GM21526 (cell line): Measurements from ENCODE around the gene EPN1.

ENCODE experiments used
- ATAC-seq: cut with Tn5 transposase; IDR thresholded peaks from one replicate; pipeline ENCODE4 v1.9.1; 2021; ENCODE audit warnings: moderate library complexity; ENCODE audit not compliant: unreplicated experiment, low FRiP score

EPN1 gene

DNA sequence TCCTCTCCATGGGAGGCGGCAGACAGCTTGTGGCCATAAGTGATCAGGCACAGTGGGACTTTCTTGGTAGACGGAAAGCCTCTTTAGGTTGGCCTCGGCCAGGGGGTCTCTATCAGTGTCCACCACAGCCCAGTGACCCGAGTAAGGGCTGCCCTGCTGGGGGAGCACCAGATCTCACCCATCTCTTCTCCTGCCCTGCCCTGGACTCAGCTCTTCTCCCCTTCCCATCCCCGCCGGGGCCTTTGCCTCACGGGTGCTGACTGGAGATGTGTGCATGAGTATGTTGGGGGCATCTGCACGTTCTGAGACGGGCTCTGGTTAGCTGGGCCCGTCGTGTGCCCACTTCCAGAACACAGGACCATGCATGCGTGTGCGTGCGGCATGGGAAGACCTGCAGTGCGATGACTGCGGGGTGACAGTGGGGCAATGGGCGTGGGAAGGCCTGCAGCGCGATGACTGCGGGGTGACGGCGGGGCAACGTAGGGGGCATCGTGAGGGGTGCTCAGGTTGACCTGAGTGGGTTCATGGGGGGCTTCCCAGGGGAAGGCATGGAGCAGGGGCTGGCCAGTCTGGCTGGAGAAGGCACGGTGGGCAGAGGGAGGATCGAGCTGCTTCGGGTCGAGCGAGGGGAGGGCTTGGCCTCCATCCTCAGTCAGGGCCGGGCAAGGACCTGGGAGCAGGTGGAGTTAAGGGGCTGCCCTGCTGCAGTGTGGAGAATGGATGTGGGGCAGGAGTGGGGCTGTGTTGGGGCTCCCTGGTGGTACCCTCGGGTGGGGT is 15.9 kb downstream of the EPN1 start:
- no peak for ATAC-seq

DNA sequence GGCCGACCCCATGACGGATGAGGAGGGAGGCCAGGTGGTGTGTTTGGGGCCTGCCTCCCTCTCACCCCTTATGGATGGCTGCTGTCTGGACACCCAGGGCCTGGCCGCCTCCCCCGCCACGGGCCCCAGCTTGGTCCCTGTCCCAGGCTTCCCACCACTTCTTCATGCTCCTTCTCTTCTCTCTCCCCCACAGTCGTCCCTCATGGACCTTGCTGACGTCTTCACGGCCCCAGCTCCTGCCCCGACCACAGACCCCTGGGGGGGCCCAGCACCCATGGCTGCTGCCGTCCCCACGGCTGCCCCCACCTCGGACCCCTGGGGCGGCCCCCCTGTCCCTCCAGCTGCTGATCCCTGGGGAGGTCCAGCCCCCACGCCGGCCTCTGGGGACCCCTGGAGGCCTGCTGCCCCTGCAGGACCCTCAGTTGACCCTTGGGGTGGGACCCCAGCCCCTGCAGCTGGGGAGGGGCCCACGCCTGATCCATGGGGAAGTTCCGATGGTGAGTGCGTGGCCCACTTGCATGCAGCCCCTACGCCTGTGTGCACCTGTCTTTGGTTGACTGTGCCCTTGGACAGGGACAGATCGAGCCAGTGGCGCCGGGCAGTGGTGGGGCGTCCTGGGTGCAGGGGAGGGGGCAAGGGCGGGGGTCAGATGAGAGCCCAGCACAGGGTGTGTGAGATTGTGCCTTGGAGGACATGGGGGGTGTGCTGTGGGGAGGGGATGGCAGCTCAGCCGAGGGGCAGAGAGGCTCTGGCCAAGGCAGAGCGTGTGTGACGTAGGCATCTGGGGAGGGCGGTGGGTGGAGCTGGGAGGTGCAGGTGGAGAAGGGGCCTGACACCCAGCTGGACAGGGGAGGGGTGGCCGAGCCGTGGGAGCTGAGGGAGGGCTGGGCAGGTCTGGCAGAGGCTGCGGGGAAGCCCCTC is 16.8 kb downstream of the EPN1 start:
- no peak for ATAC-seq

GRCh38 chr19:55692681-55693081 is 17.7 kb downstream of the EPN1 start:
- no peak for ATAC-seq

GRCh38 chr19:55693336-55693974 is 18.4 kb downstream of the EPN1 start:
- no peak for ATAC-seq

GRCh38 chr19:55694241-55694655 is 19.2 kb downstream of the EPN1 start:
- no peak for ATAC-seq

DNA sequence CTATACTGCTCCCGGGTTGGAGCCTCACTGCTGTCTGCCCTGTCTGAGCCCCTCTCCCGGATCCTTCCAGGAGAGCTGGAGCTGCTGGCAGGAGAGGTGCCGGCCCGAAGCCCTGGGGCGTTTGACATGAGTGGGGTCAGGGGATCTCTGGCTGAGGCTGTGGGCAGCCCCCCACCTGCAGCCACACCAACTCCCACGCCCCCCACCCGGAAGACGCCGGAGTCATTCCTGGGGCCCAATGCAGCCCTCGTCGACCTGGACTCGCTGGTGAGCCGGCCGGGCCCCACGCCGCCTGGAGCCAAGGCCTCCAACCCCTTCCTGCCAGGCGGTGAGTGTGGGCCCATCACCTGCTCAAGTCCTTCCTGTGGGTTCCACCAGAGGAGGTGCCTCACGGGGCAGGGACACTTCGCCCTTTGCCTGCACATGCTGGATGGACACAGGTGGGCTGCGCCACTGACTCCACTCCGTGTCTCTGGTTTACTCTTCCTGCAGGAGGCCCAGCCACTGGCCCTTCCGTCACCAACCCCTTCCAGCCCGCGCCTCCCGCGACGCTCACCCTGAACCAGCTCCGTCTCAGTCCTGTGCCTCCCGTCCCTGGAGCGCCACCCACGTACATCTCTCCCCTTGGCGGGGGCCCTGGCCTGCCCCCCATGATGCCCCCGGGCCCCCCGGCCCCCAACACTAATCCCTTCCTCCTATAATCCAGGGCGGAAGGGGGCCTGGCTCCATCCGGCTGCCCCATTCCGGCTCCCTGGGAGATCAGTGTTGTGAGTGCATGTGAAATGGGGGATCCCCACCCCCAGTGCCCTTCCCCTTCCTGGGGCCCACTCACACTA is 19.8 kb downstream of the EPN1 start:
- ATAC-seq: no peak

DNA sequence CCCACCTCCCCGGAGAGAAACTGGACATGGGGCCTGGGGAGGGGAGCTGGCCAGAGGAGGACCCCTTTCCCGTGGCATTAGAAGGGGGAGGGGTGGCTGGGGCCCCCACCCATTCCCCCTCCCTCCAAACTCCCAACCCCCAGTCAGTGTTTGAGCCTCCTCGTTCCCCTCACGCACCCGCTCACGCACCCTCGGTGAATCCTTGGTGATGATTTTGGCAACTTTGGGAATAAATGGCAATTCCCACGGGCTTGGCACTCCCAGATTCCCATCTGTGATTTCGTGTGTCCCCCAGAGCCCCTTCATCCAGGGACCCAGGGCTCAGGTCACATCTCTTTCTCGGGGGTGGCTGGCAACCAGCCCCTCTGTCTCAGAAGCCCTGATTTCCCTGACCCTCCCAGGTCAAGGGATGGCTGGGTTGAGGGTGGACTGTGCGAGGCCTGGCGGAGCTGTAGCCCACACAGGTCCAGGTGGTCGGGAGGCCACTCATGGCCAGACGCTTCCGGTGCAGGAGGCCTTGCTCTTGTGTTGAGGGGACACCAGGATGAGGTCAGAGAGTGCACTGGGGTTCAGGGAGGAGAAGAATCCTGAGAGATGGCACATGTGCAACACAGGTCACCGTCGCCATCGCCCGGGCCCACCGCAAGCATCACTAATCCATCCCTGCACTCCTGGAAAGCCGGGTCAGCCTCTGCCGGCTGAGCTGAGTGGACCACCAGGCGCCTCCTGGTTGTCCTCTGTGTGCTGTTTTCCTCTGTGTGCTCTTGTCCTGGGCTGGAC is 20.7 kb downstream of the EPN1 start:
- ATAC-seq: no peak

GRCh38 chr19:55696301-55697068 is 21.5 kb downstream of the EPN1 start:
- no peak for ATAC-seq

- no peak for ATAC-seq
Observed at GRCh38 chr19:55697069-55697440, 22.0 kb downstream of the EPN1 start.

DNA sequence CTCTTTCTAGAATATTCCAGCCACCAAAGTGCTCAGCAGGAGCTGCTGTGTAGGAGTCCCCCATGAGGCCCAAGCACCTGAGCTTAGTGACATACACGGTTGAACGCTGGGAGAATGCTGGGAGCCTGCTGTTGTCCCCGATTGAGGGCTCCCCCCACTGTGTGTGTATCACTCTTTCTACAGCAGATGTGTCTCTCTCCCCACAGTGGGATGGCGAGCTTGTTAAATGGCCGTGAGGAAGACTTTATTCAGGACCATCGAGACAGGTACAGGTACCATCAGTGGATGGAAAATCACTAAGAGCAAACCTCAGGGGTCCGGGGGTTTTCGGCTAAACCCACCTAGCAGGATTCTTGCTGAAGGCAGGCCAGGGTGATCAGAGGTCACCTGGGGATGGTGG is 22.7 kb downstream of the EPN1 start:
- ATAC-seq: no peak

DNA sequence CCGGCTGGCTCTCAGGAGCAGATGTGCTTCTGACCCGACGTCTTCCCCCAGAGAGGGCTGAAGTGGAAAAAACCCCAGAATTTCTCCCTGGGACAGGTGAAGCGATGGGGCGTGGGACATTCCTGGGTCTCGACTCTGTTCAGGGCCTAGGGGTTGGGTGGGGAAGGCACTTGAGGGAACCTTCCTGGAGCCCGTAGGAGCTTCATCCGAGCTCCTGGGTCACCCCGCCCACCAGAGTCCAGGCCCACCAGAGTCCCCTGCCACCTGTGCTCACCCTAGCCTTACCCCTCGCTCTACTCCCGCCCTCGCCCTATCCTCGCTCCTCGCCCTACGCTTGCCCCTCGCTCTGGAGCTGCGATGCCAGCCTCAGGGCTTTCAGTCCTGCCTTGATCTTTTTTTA is 23.2 kb downstream of the EPN1 start:
- no peak for ATAC-seq

- ATAC-seq: no peak
Observed at GRCh38 chr19:55699221-55699620, 24.2 kb downstream of the EPN1 start.

- ATAC-seq: no peak
Observed at GRCh38 chr19:55700813-55701212, 25.8 kb downstream of the EPN1 start.

DNA sequence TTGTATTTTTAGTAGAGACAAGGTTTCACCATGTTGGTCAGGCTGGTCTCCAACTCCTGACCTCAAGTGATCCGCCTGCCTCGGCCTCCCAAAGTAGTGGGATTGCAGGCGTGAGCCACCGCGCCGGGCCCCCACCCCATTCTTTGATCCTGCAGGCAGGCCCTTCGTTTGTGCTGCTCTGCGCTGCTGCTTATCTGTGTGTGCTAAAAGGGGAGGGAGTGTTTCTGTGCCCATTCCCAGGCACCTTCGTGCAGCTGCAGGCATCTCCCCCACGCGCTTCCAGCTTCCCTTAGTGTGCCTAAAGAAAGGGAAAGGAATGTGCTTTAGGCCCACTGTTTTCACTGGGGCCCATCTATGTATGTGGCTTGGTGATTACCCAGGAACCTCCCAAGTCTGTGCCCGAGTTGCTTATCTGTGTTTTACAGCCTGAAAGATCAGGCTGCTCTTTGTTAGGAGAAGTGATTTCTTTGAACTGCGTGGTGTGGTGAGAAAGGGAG is 27.2 kb downstream of the EPN1 start:
- ATAC-seq: no peak

GRCh38 chr19:55703790-55704215 is 28.8 kb downstream of the EPN1 start:
- ATAC-seq: no peak

GRCh38 chr19:55704494-55705245 is 29.6 kb downstream of the EPN1 start:
- no peak for ATAC-seq

- no peak for ATAC-seq
Observed at GRCh38 chr19:55705972-55706371, 30.9 kb downstream of the EPN1 start.

- ATAC-seq: no peak
Observed at GRCh38 chr19:55711719-55712118, 36.7 kb downstream of the EPN1 start.
